Measurements from ENCODE around the gene NCK2.

GRCh38 chr2:105852066-105852465 lies 107.4 kb downstream of the NCK2 start:
- TF ChIP-seq CTCF (IDR thresholded peaks at IDR 0.05) = no peak
- TF ChIP-seq EP300 (IDR thresholded peaks at IDR 0.05) = no peak
